ENCODE results near the gene LRRC32.

- TF ChIP-seq CTCF (IDR thresholded peaks at IDR 0.05), result no peak
- no peak for TF ChIP-seq EP300 (IDR thresholded peaks at IDR 0.05)
- no peak for TF ChIP-seq POLR2A (IDR thresholded peaks at IDR 0.05; ENCODE audit: low read depth)
- no peak for TF ChIP-seq POLR2AphosphoS5 (IDR thresholded peaks at IDR 0.05)
Observed at GRCh38 chr11:76665172-76665571, 5.4 kb downstream of the LRRC32 start.
